Retina (tissue), 1 donor: ENCODE results near the gene KCNH1.
"Not testable (repeated sequence)": the region's sequence is repeated elsewhere in the genome, so short reads cannot be mapped to it uniquely, and the experiment has no call there.

Experiments
- DNase-seq: peaks from one replicate; pipeline ENCODE4 v3.0.0-alpha.2; 2016

Gene KCNH1

DNA sequence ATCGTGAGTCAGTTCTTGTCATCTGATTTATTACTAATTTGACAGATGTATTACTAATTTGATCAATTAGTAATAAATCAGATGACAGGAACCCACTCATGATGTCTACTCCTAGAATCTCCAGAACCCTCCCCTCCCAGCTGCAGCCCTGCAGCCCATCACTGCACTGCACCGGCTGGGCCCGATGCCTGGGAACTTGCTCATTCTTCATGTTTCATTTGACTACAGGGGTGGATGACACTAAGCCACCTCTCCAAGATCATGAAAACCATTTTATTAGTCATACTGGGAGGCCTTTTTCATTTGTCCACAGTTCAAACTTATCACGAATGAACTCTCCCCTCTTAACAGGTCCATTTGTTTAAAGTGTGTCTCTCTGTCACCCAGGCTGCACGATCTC, 41.0 kb downstream of the KCNH1 start:
- no peak for DNase-seq

DNA sequence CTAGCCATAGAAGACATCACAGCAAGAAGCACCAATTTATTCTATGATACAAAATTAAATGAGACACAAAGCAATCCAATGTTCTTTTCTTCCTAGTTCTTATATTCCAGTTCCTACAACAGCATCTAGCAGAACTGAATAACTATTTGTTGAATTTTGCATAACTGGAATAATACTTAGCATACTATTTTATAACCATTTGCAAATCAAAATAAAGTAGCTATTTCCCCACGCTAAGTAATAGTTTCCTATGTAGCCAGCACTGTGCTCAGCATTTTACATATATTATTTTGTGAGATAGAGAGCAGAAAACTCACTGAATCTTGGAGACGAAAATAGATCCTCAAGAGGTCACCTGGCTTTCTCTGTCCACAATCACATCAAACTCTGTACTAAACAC, 42.1 kb downstream of the KCNH1 start:
- DNase-seq, result no peak

DNA sequence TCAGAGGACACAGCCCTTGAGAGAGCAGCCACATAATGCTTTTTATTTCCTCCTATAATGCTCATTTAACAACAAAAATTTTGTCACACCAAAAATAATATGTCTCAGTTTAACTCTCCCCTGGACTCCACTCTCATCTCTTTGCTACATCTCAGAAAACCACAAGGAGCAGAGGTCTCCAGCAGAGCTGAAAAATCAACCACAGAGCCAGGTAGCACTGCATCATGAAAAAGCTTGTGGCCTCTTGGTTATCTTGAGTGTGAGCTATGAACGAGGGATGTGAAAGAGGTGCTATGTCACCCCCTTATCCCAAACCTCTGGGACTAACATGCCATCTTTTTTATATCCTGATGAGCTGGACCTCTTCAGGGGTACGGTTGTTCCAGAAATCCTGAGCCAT, 44.4 kb downstream of the KCNH1 start:
- DNase-seq, result no peak

DNA sequence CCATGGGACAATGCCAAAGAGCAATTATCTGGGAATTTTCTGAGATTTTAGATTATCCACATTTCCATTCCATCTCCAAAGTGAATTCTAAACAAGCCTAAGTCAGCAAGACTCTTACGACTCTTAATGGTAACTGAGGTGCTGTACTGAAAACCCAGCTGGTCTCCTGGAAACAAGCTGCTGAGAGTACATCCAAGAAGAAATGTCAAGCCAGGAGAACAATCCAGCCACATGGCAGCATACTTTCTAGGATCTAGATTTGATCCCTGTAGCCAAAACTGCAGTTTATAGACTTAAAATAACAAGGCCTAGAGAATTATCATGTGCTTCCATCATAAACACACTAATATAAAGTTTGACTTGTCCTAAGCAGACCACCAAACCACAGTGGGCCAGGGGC, 45.8 kb downstream of the KCNH1 start:
- DNase-seq, result no peak

DNA sequence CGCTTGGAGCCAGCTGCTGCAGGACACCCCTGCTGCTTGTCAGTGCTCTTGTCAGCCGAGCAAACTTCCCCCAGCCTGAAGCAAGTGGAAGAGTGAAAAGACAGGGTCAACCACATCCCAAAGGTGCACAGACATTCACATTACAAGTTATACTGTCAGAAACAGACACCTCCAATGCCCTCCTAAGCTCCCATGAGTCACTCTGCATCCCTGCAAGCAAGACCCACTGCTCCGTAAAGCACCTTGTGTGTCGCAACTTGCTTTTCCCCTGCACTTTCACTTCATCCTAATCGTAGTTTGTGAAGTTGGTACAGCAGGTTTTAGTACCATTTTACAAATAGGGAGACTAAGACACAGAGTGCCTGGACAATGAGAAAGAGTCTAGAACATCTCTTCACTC, 51.1 kb downstream of the KCNH1 start:
- no peak for DNase-seq

- not testable (repeated sequence) for DNase-seq
These were observed 52.5 kb downstream of the KCNH1 start for GRCh38 chr1:211081447-211081846.

DNA sequence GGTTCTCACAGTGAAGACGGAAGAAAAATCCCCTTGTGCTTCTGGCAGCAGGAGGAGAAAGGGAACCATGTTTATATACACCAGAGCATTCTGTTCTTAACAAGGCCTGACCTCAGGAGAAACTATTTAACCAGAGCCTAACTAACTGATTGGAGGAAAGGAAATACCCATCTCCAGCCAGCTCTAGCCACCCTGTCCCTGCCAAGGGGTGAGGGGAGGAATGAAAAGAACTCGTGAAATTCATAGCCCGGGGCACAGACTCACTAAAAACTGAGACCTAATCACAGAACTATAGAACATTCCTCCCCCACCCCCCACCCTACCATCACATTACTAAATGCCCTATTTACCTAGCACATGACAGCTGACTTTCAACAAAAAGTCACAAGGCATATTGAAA, 65.0 kb downstream of the KCNH1 start:
- no peak for DNase-seq

GRCh38 chr1:211066781-211067384, 67.1 kb downstream of the KCNH1 start:
- DNase-seq, result no peak

- DNase-seq, result not testable (repeated sequence)
These were observed 92.1 kb downstream of the KCNH1 start for GRCh38 chr1:211041838-211042237.

DNA sequence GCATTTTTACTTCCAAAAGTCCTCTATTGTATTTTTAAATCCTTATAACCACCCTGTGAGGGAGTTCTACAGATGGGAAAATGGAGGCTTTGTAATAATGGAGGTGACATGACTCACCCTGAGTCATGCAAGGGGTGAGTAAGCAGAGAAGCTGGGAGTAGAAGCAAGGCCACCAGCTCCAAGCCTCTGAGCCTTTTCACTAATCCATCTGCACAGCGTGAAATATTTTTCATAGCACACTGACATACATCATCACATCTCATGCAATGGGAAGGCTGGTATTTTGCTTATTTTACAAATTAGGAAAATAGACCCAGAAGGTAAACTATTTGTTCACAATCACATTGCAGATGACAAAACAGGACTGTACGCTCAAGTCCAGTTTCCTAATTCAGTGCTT, 96.9 kb downstream of the KCNH1 start:
- no peak for DNase-seq

DNA sequence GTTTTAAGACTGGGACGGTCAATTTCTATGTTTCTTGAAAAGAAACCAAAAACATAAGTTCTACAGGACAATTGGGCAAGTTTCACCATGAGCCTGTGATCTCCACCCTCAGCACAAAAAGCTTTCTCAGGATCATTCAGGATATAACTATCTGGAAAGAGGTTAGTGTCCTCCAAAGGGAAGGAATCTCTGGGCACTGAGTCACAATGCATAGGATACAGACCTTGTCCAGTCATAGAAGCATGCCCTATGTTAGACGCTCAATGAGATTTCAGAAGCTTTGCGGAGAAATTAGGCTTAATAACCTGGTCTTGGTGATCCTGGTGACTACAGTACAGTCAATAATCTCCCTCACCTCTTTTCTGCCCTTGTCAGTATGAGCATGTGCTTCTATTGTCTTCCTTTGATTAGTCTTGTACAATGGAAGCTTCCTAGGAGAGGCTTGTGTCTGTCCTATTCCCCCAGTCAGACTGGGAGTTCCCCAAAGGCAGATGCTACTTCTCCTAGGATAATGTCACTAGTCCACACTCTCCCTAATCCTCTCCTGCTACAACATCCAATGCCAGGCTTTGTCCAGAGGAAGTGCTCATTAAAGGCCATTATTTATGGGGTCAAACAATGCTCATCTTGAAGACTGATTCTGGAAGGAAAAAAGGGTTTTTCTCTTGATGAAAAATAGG, 97.4 kb downstream of the KCNH1 start:
- no peak for DNase-seq

DNA sequence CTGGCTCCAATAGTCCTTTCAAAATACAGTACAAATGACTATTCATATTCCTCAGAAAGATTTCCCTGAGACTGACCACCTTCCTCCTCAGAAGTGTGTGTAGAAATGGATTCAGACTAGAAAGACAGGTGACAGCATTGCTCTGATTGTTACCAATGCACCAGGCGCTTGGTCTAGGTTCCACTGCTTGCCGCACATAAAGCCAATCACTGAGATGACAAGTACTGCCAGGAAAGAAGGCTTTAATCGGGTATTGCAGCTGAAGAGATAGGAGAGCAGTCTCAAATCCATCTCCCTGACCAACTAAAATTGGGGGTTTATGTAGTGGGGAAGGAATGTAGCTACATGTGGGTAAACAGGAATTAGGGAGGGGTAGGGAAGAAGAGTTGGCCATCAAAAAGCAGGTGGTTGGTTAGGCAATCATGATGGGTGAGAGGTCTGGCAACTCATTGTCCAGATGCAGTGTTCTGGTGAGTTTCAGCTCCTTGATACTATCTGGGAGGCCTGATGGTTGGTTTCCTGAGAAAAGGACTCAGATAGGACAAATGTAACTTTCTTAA, 98.0 kb downstream of the KCNH1 start:
- DNase-seq, result no peak

- DNase-seq, result no peak
These were observed 99.9 kb downstream of the KCNH1 start for GRCh38 chr1:211033921-211034525.

- no peak for DNase-seq
These were observed 109.0 kb downstream of the KCNH1 start for GRCh38 chr1:211024901-211025300.

DNA sequence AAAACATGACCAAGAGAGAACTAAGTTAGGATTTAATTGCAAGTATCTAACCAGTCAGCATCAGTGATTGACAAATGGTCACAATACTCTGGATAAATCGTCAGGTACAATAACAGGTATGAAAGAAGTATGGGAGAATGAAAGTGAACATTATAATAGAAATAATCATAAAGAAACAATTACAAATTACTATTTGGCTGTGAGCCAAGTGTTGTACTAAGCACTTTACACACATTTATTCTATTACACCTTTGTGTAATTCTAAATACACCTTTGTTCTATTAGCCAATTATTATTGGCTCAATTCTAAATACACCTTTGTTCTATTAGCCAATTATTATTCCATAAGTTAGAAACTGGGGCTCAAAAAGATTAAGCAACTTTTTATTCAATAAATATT, 114.7 kb downstream of the KCNH1 start:
- no peak for DNase-seq

DNA sequence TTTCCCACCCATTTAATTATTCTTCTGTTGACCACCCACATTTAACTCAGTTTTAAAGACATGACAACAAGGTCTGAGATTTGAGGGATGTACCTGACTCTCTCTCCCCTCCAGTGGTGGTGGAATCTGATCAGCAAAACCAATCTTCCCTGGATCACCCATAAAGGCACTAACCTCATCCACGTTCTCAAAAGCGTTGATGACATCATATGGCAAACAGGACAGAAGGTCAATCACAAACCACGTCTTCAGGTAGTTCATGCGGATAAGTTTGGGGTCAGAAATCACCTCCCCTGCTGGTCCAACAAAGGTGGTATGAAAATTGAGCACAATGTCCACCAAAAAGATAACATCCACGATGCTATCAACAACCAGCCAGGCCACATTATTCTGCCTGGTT, 115.3 kb downstream of the KCNH1 start:
- DNase-seq, result no peak

DNA sequence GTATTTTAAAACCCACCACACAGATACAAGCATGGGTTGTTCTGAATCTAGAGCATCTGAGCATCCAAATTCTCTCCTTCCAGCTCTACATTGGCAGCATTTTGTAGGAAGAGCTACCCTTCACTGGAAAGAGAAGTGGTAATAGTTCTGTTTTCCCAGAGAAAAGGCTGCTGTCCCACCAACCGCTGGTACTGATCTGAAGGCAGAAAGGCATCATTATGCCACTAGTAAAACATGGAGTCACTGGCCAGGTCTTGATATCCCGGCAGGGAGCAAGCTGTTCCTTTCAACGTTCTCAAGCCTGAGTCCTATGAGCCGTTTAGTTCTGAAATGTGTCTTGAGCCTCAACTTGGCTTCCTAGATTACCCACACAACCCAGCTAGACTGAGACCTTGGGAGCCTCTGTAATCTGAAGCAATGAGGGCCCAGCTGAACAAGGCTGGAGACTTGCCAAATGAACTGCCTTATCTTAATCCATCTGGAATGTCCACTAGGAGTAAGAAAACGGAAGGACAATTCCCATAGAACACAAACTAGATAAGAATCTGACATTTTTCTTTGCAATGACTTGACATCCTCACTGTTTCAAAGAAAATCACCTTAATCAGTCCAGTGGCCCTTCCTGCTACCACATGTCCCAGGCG, 116.8 kb downstream of the KCNH1 start:
- DNase-seq, result no peak

- no peak for DNase-seq
These were observed 119.7 kb downstream of the KCNH1 start for GRCh38 chr1:211014275-211014674.

- DNase-seq, result no peak
These were observed 120.4 kb downstream of the KCNH1 start for GRCh38 chr1:211013346-211014240.

GRCh38 chr1:211011128-211011527, 122.8 kb downstream of the KCNH1 start:
- not testable (repeated sequence) for DNase-seq

- no peak for DNase-seq
These were observed 124.0 kb downstream of the KCNH1 start for GRCh38 chr1:211009944-211010343.

- no peak for DNase-seq
These were observed 126.1 kb downstream of the KCNH1 start for GRCh38 chr1:211007830-211008229.

DNA sequence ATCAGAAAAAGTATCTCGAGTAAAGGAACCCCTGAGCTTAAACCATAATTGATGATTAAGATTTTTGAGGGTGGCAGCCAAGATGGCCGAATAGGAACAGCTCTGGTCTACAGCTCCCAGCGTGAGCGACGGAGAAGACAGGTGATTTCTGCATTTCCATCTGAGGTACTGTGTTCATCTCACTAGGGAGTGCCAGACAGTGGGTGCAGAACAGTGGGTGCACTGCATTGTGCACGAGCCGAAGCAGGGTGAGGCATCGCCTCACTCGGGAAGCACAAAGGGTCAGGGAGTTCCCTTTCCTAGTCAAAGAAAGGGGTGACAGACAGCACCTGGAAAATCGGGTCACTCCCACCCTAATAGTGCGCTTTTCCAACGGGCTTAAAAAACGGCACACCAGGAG, 138.0 kb downstream of the KCNH1 start:
- not testable (repeated sequence) for DNase-seq
